WTC11 (cell line): ENCODE results near the gene DENND1B.

Source experiments
- TF ChIP-seq, protein P1 (sequence below): fragments of 250-450 bp; sonication (Bioruptor Pico); IDR thresholded peaks from 2 replicates; pipeline ENCODE4 v1.9.0; 2021; ENCODE audit warnings: moderate library complexity, mild to moderate bottlenecking, inconsistent platforms, borderline replicate concordance
- TF ChIP-seq, protein P2 (sequence below): sonication (generic); formaldehyde crosslinking; IDR thresholded peaks from 2 replicates; pipeline ENCODE4 v1.8.1; 2023; ENCODE audit warnings: mild to moderate bottlenecking, missing genetic modification reagents, moderate library complexity
- TF ChIP-seq, protein P3 (sequence below): sonication (generic); formaldehyde crosslinking; IDR thresholded peaks from 2 replicates; pipeline ENCODE4 v1.8.0; 2022; ENCODE audit warnings: mild to moderate bottlenecking, missing genetic modification reagents
- TF ChIP-seq, protein P4 (sequence below): fragments of 200-600 bp; IDR thresholded peaks from 2 replicates; pipeline ENCODE4 v1.8.0; 2022; ENCODE audit warnings: antibody characterized with exemption
- TF ChIP-seq, protein P5 (sequence below): sonication (generic); formaldehyde crosslinking; IDR thresholded peaks from 2 replicates; pipeline ENCODE4 v1.8.0; 2022; ENCODE audit warnings: mild to moderate bottlenecking, missing genetic modification reagents

DNA sequence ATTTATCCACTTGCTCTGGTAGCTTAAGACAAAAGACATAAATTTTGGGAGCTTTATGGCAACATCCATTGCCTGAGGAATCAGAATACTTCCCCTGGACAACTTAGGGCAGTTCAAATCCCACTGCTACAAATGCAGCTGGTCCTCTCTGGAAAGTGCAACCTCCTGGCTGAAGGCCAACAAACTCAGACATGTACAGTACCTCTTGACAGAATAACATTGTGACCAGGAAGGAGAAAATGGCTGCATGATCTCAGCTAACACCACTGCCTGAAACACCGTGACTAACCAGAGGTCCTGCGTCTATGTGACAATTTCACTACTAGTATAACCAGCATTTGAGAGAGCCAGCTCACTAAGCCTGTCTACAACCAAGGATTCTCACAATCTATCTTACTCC, 288.3 kb downstream of the DENND1B start:
- TF ChIP-seq, protein P1, sequence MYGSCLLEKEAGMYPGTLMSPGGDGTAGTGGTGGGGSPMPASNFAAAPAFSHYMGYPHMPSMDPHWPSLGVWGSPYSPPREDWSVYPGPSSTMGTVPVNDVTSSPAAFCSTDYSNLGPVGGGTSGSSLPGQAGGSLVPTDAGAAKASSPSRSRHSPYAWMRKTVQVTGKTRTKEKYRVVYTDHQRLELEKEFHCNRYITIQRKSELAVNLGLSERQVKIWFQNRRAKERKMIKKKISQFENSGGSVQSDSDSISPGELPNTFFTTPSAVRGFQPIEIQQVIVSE, result no peak
- TF ChIP-seq, protein P2, sequence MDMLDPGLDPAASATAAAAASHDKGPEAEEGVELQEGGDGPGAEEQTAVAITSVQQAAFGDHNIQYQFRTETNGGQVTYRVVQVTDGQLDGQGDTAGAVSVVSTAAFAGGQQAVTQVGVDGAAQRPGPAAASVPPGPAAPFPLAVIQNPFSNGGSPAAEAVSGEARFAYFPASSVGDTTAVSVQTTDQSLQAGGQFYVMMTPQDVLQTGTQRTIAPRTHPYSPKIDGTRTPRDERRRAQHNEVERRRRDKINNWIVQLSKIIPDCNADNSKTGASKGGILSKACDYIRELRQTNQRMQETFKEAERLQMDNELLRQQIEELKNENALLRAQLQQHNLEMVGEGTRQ (CRISPR knock-in tag), result no peak
- TF ChIP-seq, protein P3, sequence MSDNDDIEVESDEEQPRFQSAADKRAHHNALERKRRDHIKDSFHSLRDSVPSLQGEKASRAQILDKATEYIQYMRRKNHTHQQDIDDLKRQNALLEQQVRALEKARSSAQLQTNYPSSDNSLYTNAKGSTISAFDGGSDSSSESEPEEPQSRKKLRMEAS (CRISPR knock-in tag), result no peak
- TF ChIP-seq, protein P4, sequence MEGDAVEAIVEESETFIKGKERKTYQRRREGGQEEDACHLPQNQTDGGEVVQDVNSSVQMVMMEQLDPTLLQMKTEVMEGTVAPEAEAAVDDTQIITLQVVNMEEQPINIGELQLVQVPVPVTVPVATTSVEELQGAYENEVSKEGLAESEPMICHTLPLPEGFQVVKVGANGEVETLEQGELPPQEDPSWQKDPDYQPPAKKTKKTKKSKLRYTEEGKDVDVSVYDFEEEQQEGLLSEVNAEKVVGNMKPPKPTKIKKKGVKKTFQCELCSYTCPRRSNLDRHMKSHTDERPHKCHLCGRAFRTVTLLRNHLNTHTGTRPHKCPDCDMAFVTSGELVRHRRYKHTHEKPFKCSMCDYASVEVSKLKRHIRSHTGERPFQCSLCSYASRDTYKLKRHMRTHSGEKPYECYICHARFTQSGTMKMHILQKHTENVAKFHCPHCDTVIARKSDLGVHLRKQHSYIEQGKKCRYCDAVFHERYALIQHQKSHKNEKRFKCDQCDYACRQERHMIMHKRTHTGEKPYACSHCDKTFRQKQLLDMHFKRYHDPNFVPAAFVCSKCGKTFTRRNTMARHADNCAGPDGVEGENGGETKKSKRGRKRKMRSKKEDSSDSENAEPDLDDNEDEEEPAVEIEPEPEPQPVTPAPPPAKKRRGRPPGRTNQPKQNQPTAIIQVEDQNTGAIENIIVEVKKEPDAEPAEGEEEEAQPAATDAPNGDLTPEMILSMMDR, result no peak
- TF ChIP-seq, protein P5, sequence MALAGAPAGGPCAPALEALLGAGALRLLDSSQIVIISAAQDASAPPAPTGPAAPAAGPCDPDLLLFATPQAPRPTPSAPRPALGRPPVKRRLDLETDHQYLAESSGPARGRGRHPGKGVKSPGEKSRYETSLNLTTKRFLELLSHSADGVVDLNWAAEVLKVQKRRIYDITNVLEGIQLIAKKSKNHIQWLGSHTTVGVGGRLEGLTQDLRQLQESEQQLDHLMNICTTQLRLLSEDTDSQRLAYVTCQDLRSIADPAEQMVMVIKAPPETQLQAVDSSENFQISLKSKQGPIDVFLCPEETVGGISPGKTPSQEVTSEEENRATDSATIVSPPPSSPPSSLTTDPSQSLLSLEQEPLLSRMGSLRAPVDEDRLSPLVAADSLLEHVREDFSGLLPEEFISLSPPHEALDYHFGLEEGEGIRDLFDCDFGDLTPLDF (CRISPR knock-in tag), result no peak
